ENCODE data around the gene NT5M. TPM values are rescaled to one million over a fixed set of nuclear protein-coding genes. Genes with fewer than 3 reads are reported as not detected.

NT5M gene
- total RNA-seq, 1 donor from 2014 or later: 5.8 TPM

DNA sequence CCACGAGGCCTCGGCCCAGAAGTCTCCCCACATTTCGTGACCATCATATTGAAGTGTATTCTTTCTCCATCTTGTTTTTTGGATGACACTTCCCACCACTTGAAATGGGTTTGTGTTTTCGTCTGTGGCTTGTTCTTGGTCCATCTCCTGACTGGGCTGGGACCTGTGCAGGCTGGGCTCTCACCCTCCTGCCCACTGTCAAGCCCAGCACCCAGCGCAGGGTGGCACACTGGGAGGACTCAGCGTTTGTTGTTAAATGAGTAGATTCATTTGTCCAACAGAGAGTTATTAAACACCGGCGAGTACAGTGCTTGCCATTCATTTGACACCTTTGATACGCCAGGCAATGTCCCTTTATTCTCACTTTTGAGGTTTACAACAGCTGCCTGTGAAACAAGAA, 22.6 kb downstream of the NT5M start:
- Mint-ChIP-seq H3K4me1 (ENCODE audit: unreplicated experiment) (no peaks in the 10 kb centered on the region), H3K4me3 (ENCODE audit: unreplicated experiment) (no peak overlapping the region), H3K9me3 (ENCODE audit: unreplicated experiment) (no peaks in the 10 kb centered on the region), H3K27ac (ENCODE audit: unreplicated experiment) (peak overlapping the region; percentile 59), H3K27me3 (ENCODE audit: unreplicated experiment) (peaks cover 1% of the 10 kb centered on the region), H3K36me3 (ENCODE audit: low read depth, unreplicated experiment) (peaks cover 4% of the 10 kb centered on the region)
- no peak for DNase-seq (ENCODE audit: low spot score)
- TF ChIP-seq, protein P1, sequence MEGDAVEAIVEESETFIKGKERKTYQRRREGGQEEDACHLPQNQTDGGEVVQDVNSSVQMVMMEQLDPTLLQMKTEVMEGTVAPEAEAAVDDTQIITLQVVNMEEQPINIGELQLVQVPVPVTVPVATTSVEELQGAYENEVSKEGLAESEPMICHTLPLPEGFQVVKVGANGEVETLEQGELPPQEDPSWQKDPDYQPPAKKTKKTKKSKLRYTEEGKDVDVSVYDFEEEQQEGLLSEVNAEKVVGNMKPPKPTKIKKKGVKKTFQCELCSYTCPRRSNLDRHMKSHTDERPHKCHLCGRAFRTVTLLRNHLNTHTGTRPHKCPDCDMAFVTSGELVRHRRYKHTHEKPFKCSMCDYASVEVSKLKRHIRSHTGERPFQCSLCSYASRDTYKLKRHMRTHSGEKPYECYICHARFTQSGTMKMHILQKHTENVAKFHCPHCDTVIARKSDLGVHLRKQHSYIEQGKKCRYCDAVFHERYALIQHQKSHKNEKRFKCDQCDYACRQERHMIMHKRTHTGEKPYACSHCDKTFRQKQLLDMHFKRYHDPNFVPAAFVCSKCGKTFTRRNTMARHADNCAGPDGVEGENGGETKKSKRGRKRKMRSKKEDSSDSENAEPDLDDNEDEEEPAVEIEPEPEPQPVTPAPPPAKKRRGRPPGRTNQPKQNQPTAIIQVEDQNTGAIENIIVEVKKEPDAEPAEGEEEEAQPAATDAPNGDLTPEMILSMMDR (IDR thresholded peaks at IDR 0.05; ENCODE audit: unreplicated experiment): no peak

DNA sequence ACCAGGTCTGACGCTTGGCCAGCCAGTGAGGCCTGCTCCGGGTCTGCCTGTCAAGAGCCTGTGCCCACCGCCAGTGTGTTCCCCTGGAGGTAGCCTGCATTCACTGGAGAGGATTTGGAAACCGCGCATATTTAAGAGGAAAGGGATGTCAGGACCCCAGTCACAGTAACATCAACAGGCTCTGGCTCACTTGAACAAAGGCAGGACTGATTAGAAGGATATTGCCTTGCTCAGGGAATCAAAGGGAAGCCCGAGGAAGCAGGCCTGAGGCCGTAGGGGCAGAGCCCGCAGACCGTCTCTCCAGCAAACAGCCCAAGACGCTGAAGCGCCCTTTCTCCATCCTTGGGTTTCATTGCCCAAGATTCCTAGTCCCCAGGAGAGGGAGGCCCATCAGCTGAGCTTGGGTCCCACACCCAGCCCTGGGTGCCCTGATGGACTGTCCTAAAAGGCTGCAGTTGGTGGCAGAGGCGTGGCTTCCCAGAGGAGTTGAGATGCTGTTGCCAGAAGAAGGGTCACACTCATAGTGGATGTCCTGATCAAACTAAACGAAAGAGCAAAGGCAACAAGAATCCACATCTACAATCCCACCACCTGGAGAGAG, 23.2 kb downstream of the NT5M start:
- H3K9me3 Mint-ChIP-seq (ENCODE audit: unreplicated experiment): no peaks in the 10 kb centered on the region
- H3K4me1 Mint-ChIP-seq (ENCODE audit: unreplicated experiment): no peaks in the 10 kb centered on the region
- H3K4me3 Mint-ChIP-seq (ENCODE audit: unreplicated experiment): no peak overlapping the region
- peaks cover 4% of the 10 kb centered on the region for H3K36me3 Mint-ChIP-seq (ENCODE audit: low read depth, unreplicated experiment)
- DNase-seq (ENCODE audit: low spot score): no peak
- TF ChIP-seq, protein P1 (IDR thresholded peaks at IDR 0.05; ENCODE audit: unreplicated experiment): no peak
- H3K27ac Mint-ChIP-seq (ENCODE audit: unreplicated experiment): no peak overlapping the region
- peaks cover 1% of the 10 kb centered on the region for H3K27me3 Mint-ChIP-seq (ENCODE audit: unreplicated experiment)

- H3K27ac Mint-ChIP-seq (ENCODE audit: unreplicated experiment): no peak overlapping the region
- no peaks in the 10 kb centered on the region for H3K4me1 Mint-ChIP-seq (ENCODE audit: unreplicated experiment)
- TF ChIP-seq, protein P1 (IDR thresholded peaks at IDR 0.05; ENCODE audit: unreplicated experiment): no peak
- peaks cover 1% of the 10 kb centered on the region for H3K27me3 Mint-ChIP-seq (ENCODE audit: unreplicated experiment)
- H3K9me3 Mint-ChIP-seq (ENCODE audit: unreplicated experiment): no peaks in the 10 kb centered on the region
- no peak overlapping the region for H3K4me3 Mint-ChIP-seq (ENCODE audit: unreplicated experiment)
- no peak for DNase-seq (ENCODE audit: low spot score)
- H3K36me3 Mint-ChIP-seq (ENCODE audit: low read depth, unreplicated experiment): peaks cover 4% of the 10 kb centered on the region
Measured at GRCh38 chr17:17328251-17328650, 25.1 kb downstream of the NT5M start.

DNA sequence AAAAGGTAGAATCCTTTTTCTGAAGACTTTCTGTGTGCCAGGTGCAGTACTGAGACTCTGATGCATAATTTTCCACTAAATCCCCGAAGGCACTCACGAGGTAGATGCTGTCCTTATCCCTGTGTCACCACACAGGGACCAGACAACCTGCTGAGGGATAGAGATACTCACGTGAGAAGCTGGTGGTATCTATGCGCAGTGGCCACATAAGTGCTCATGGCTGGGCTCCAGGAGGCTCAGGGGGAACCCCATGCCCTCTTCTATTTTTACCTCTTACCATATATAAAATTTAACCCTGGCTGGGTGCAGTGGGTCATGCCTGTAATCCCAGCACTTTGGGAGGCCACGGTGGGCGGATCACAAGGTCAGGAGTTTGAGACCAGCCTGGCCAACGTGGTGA, 38.3 kb downstream of the NT5M start:
- Mint-ChIP-seq H3K4me3 (ENCODE audit: unreplicated experiment) (no peak overlapping the region), H3K27ac (ENCODE audit: unreplicated experiment) (no peak overlapping the region), H3K4me1 (ENCODE audit: unreplicated experiment) (no peaks in the 10 kb centered on the region), H3K27me3 (ENCODE audit: unreplicated experiment) (no peaks in the 10 kb centered on the region), H3K9me3 (ENCODE audit: unreplicated experiment) (no peaks in the 10 kb centered on the region), H3K36me3 (ENCODE audit: low read depth, unreplicated experiment) (no peaks in the 10 kb centered on the region)
- TF ChIP-seq, protein P1 (IDR thresholded peaks at IDR 0.05; ENCODE audit: unreplicated experiment): no peak
- no peak for DNase-seq (ENCODE audit: low spot score)

GRCh38 chr17:17342242-17342945, 39.2 kb downstream of the NT5M start:
- Mint-ChIP-seq H3K9me3 (ENCODE audit: unreplicated experiment) (no peaks in the 10 kb centered on the region), H3K27ac (ENCODE audit: unreplicated experiment) (no peak overlapping the region), H3K27me3 (ENCODE audit: unreplicated experiment) (no peaks in the 10 kb centered on the region), H3K4me3 (ENCODE audit: unreplicated experiment) (no peak overlapping the region), H3K36me3 (ENCODE audit: low read depth, unreplicated experiment) (no peaks in the 10 kb centered on the region), H3K4me1 (ENCODE audit: unreplicated experiment) (no peaks in the 10 kb centered on the region)
- DNase-seq (ENCODE audit: low spot score): no peak
- TF ChIP-seq, protein P1 (IDR thresholded peaks at IDR 0.05; ENCODE audit: unreplicated experiment): no peak

Data from endothelial cell (in vitro differentiated cells).